HUES6 (cell line): Measurements from ENCODE around the gene DHRS13.
"Not testable (repeated sequence)": the region's sequence is repeated elsewhere in the genome, so short reads cannot be mapped to it uniquely, and the experiment has no call there.

Experiments used
- H3K27ac ChIP-seq: 2 replicates; pipeline ENCODE4 v1.7.0; 2013; ENCODE audit warnings: low read depth, mild to moderate bottlenecking, low read length, inconsistent platforms
- H3K27me3 ChIP-seq: 2 replicates; pipeline ENCODE4 v1.6.1; 2013; ENCODE audit warnings: low read length; ENCODE audit not compliant: control insufficient read depth, insufficient read depth
- H3K36me3 ChIP-seq: 2 replicates; pipeline ENCODE4 v1.6.1; 2013; ENCODE audit warnings: low read length; ENCODE audit not compliant: control insufficient read depth, insufficient read depth
- H3K4me1 ChIP-seq: 2 replicates; pipeline ENCODE4 v1.6.1; 2013; ENCODE audit warnings: low read length; ENCODE audit not compliant: control insufficient read depth, insufficient read depth
- H3K4me3 ChIP-seq: 2 replicates; pipeline ENCODE4 v1.5.1; 2013; ENCODE audit warnings: low read depth, low read length
- H3K9ac ChIP-seq: one replicate; pipeline ENCODE4 v1.6.1; 2013; ENCODE audit warnings: mild to moderate bottlenecking, low read length
- H3K9me3 ChIP-seq: 2 replicates; pipeline ENCODE4 v1.6.1; 2013; ENCODE audit warnings: low read depth, low read length; ENCODE audit not compliant: control insufficient read depth, insufficient read depth

Gene DHRS13

DNA sequence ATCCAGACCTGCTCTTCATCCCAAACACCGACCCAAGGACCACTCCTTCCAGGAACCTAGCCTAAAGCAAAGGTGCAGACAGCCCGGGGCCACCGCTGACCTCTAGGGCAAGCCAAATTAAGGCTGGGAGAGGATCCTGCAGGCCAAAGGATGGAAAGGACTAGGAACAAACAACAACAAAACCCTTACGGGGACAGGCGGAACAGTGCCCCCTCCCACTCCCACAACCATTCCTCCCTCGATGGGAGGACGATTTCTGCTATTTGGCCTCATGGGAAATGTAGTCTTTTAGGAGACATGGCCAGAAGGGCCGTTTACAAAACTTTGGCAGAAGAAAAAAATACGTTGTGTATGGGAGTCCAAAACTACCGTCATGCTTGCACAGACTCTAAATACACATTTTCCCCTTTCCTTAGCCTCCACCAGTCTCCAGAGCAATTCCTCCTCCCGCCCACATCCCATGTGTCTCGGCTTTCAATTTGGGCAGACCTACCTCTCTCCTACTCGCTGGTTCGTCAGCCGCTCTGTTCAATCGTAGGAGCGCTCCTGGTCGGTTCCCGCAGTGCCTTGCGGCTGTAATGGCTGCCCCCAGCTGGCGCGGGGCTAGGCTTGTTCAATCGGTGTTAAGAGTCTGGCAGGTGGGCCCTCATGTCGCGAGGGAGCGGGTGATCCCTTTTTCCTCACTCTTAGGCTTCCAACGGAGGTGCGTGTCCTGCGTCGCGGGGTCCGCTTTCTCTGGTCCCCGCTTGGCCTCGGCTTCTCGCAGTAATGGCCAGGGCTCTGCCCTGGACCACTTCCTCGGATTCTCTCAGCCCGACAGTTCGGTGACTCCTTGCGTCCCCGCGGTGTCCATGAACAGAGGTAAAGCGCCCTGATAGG is 48.2 kb downstream of the DHRS13 start, which contains the start of gene ERAL1:
ERAL1 (plus strand) TSS at position 560 of the 879 bp plus-strand sequence; CDS start at position 579, 19 bp downstream.
- H3K9ac ChIP-seq: peak within 1 kb of the TSS; percentile 88

GRCh38 chr17:28853295-28853694 is 49.6 kb downstream of the DHRS13 start:
- Histone ChIP-seq H3K27me3 (no peaks in the 10 kb centered on the region), H3K4me3 (no peak overlapping the region), H3K36me3 (peaks cover 16% of the 10 kb centered on the region), H3K9me3 (no peaks in the 10 kb centered on the region), H3K9ac (no peak overlapping the region), H3K27ac (no peak overlapping the region), H3K4me1 (peaks cover 5% of the 10 kb centered on the region)

More for the DNA sequence above, 48.2 kb downstream of the DHRS13 start, which contains the start of gene ERAL1:
- H3K27ac ChIP-seq: peak within 1 kb of the TSS; percentile 54
- H3K4me3 ChIP-seq: peak within 1 kb of the TSS; percentile 94
- peaks cover 5% of the 10 kb centered on the region for H3K4me1 ChIP-seq
- H3K36me3 ChIP-seq: peaks cover 25% of the 10 kb centered on the region
- H3K9me3 ChIP-seq: no peaks in the 10 kb centered on the region
- no peaks in the 10 kb centered on the region for H3K27me3 ChIP-seq

DNA sequence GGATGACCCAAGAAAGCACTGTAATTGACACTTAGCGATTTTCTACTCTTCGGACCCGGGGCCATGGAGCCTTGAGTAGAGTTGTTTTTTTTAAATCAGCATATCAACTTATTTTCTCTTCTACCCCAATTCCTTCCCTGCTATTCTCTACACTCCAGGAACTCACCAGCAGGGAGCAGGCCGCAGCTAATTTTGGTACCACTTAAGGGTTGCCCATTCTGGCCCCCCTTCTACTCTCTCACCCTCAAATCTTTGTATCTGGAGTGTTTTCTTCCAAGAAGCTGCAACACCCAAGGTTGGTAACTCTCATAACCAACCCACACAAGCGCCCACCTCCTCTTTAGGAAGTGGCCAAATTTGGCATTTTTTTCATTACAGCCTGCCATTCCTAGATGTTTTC is 53.6 kb downstream of the DHRS13 start:
- no peak overlapping the region for H3K9ac ChIP-seq
- no peak overlapping the region for H3K27ac ChIP-seq
- no peaks in the 10 kb centered on the region for H3K4me1 ChIP-seq
- H3K36me3 ChIP-seq: no peaks in the 10 kb centered on the region
- no peaks in the 10 kb centered on the region for H3K27me3 ChIP-seq
- no peaks in the 10 kb centered on the region for H3K9me3 ChIP-seq
- no peak overlapping the region for H3K4me3 ChIP-seq

DNA sequence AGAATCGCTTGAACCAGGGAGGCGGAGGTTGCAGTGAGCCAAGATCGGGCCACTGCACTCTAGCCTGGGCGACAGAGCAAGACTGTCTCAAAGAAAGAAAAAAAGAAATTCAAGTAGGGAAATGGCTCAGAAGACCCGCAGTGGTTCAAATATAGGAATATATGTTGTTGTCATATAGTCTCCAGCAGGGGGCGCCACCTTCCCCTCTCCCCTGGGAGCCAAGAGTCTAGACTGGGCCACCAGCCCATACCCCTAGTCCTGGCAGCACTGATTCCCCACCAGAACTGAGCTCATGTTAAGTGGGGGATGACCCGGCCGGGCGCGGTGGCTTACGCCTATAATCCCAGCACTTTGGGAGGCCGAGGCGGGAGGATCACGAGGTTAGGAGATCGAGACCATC is 54.2 kb downstream of the DHRS13 start:
- not testable (repeated sequence) for H3K9ac ChIP-seq

More for the DNA sequence above, 54.2 kb downstream of the DHRS13 start:
- not testable (repeated sequence) for H3K27me3 ChIP-seq, H3K4me3 ChIP-seq, H3K27ac ChIP-seq, H3K4me1 ChIP-seq, H3K36me3 ChIP-seq, H3K9me3 ChIP-seq
